GM19455 (cell line): ENCODE measurements around the gene COX7A1.
"Not testable (repeated sequence)": the region's sequence is repeated elsewhere in the genome, so short reads cannot be mapped to it uniquely, and the experiment has no call there.

ENCODE experiments used
- ATAC-seq: cut with Tn5 transposase; IDR thresholded peaks from one replicate; pipeline ENCODE4 v1.9.1; 2021; ENCODE audit not compliant: unreplicated experiment

The COX7A1 gene

GRCh38 chr19:36142046-36142445 lies 10.2 kb downstream of the COX7A1 start:
- ATAC-seq = no peak

GRCh38 chr19:36141039-36141927 lies 11.0 kb downstream of the COX7A1 start:
- peak; percentile 33 for ATAC-seq

GRCh38 chr19:36140304-36141038 lies 11.8 kb downstream of the COX7A1 start:
- ATAC-seq = peak; percentile 4

- peak; percentile 77 for ATAC-seq
These were observed 12.6 kb downstream of the COX7A1 start, which contains the start of gene CAPNS1 for GRCh38 chr19:36139473-36140303. Gene CAPNS1 (plus strand): TSS chr19:36140066. CDS start chr19:36141012, 946 bp downstream.

GRCh38 chr19:36139120-36139472 lies 13.2 kb downstream of the COX7A1 start:
- ATAC-seq = no peak

GRCh38 chr19:36136964-36137686 lies 15.1 kb downstream of the COX7A1 start:
- ATAC-seq = no peak

GRCh38 chr19:36134867-36135266 lies 17.4 kb downstream of the COX7A1 start:
- not testable (repeated sequence) for ATAC-seq

- ATAC-seq = not testable (repeated sequence)
These were observed 21.0 kb downstream of the COX7A1 start for GRCh38 chr19:36131221-36131620.

- no peak for ATAC-seq
These were observed 23.9 kb downstream of the COX7A1 start for GRCh38 chr19:36128392-36128736.

GRCh38 chr19:36125557-36125956 lies 26.7 kb downstream of the COX7A1 start:
- ATAC-seq = no peak

- no peak for ATAC-seq
These were observed 30.6 kb downstream of the COX7A1 start for GRCh38 chr19:36121486-36122124.

GRCh38 chr19:36120984-36121358 lies 31.3 kb downstream of the COX7A1 start:
- no peak for ATAC-seq

- ATAC-seq = no peak
These were observed 31.9 kb downstream of the COX7A1 start for GRCh38 chr19:36120092-36120983.

- no peak for ATAC-seq
These were observed 36.0 kb downstream of the COX7A1 start for GRCh38 chr19:36116344-36116637.

- peak; percentile 30 for ATAC-seq
These were observed 36.5 kb downstream of the COX7A1 start, which contains the start of gene TBCB for GRCh38 chr19:36115453-36116343. Gene TBCB (plus strand): TSS chr19:36115468. CDS start chr19:36115561, 93 bp downstream.

GRCh38 chr19:36114721-36115452 lies 37.4 kb downstream of the COX7A1 start, which contains the start of gene POLR2I:
Gene POLR2I (minus strand): TSS chr19:36114875. CDS start chr19:36114856, 19 bp downstream.
- peak; percentile 75 for ATAC-seq
